Measurements from ENCODE around the gene BPIFB3. TPM values are rescaled to one million over a fixed set of nuclear protein-coding genes. Genes with fewer than 3 reads are reported as not detected.

BPIFB3 gene
- total RNA-seq, 2 donors from 2014 or later: not detected

DNA sequence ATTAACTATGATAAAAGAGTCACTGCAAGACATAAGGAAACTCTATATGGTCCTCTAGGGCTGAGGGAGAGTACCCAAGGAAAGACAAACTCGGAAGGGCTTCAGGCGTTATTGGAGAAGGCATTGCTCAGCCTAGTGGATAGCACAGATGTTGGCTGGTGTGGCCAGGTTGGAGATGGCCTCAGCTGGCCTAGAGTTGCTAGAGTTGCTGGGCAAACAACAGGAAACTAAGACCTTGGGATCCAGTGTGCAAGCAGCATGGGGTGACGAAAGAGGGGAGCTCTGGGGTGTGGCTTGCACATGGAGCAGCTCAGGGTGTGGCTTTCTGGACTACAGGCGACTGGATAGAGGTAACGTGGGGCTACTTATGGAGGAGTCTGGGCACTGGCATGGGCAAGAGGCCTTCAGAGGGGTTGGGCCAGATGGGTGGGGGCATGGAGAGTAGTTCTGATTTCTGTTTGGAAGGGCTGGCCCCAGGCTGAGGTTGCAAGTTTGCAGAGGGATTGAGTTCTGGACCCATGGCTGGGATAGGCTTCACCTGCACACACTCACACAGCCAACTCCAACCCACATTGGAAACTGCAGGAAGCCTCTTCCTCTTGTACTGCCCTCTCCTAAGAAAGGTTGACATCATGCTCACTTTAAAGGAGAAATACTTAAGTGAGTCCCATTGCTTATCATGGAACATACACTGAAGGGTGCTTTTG is 27.5 kb upstream of the BPIFB3 start:
- Histone ChIP-seq H3K4me3 (ENCODE audit: low read length) (no peak overlapping the region), H3K27ac (ENCODE audit: low read depth, low read length) (no peak overlapping the region), H3K9ac (ENCODE audit: extremely low read depth, low read length, poor library complexity, severe bottlenecking) (no peak overlapping the region), H3K27me3 (ENCODE audit: control insufficient read depth, insufficient read depth, low read length, poor library complexity, severe bottlenecking) (no peaks in the 10 kb centered on the region), H3K4me1 (ENCODE audit: control insufficient read depth, insufficient read depth, low read length) (no peaks in the 10 kb centered on the region), H3K9me3 (ENCODE audit: control insufficient read depth, low read length) (no peaks in the 10 kb centered on the region), H3K36me3 (ENCODE audit: control insufficient read depth, insufficient read depth, low read length) (no peaks in the 10 kb centered on the region)
- no peak overlapping the region for H3K27ac Mint-ChIP-seq
- H3K9me3 Mint-ChIP-seq: no peaks in the 10 kb centered on the region
- H3K4me3 Mint-ChIP-seq: no peak overlapping the region
- peaks cover 2% of the 10 kb centered on the region for H3K4me1 Mint-ChIP-seq
- WGBS, 2 experiments (ENCODE audit: insufficient coverage in 1 of 2, insufficient read length in 1 of 2): 38 to 69% methylated on average over 2 to 5 of the region's 5 CpGs
- no peak for DNase-seq
- TF ChIP-seq, protein P1, sequence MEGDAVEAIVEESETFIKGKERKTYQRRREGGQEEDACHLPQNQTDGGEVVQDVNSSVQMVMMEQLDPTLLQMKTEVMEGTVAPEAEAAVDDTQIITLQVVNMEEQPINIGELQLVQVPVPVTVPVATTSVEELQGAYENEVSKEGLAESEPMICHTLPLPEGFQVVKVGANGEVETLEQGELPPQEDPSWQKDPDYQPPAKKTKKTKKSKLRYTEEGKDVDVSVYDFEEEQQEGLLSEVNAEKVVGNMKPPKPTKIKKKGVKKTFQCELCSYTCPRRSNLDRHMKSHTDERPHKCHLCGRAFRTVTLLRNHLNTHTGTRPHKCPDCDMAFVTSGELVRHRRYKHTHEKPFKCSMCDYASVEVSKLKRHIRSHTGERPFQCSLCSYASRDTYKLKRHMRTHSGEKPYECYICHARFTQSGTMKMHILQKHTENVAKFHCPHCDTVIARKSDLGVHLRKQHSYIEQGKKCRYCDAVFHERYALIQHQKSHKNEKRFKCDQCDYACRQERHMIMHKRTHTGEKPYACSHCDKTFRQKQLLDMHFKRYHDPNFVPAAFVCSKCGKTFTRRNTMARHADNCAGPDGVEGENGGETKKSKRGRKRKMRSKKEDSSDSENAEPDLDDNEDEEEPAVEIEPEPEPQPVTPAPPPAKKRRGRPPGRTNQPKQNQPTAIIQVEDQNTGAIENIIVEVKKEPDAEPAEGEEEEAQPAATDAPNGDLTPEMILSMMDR (conservative IDR thresholded peaks at IDR 0.05): no peak
- H3K27me3 Mint-ChIP-seq (ENCODE audit: insufficient read depth): no peaks in the 10 kb centered on the region
- H3K36me3 Mint-ChIP-seq (ENCODE audit: low read depth): no peaks in the 10 kb centered on the region

DNA sequence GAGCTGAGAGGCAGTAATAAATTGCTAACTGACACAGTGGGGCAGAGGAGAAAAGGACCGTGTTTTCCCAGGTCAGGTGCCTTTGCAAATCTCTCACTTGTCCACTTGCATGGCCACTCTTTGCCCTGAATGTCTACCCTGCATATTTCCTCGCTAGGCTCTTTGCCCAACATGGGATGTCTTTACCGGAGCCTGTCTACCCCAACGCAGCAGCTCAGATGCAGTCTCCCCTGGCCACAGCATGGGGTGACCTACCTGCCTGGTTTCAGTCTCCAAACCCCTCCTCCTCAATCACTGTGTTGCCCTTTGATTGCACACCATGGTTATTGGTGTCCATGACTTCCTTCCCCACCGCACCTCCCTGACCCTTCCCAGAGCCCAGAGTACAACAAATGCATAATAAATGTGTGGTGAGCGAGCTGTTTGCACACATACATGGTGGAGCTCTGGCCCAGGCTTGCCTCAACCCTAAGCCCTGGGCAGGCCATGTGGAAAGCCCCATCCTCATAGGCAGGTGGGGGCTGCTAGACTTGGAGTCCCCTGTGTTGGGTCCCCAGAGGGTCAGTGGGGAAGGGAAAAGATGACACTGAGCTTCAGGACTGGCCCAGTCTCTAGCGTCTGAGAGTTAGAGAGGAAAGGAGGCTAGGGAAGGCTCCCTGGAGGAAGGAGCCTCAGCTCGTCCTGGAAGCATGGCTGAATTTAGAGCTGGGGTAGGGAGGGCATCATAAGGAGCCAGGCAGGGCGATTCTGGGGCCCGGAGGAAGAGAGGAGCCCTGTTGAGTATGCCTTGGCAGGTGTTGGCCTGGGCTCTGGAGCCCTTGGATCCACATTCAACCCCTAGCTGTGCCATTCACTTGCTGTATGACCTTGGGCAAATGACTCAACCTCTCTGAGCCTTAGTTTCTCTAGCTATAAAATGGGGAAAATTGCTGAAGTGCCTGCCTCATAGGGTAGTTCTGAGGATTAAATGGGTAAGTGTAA is 26.6 kb upstream of the BPIFB3 start:
- TF ChIP-seq, protein P1 (conservative IDR thresholded peaks at IDR 0.05): no peak
- no peaks in the 10 kb centered on the region for H3K36me3 ChIP-seq (ENCODE audit: control insufficient read depth, insufficient read depth, low read length)
- 91 to 96% methylated on average over 8 to 10 of the region's 10 CpGs for WGBS, 2 experiments (ENCODE audit: insufficient coverage in 1 of 2, insufficient read length in 1 of 2)

DNA sequence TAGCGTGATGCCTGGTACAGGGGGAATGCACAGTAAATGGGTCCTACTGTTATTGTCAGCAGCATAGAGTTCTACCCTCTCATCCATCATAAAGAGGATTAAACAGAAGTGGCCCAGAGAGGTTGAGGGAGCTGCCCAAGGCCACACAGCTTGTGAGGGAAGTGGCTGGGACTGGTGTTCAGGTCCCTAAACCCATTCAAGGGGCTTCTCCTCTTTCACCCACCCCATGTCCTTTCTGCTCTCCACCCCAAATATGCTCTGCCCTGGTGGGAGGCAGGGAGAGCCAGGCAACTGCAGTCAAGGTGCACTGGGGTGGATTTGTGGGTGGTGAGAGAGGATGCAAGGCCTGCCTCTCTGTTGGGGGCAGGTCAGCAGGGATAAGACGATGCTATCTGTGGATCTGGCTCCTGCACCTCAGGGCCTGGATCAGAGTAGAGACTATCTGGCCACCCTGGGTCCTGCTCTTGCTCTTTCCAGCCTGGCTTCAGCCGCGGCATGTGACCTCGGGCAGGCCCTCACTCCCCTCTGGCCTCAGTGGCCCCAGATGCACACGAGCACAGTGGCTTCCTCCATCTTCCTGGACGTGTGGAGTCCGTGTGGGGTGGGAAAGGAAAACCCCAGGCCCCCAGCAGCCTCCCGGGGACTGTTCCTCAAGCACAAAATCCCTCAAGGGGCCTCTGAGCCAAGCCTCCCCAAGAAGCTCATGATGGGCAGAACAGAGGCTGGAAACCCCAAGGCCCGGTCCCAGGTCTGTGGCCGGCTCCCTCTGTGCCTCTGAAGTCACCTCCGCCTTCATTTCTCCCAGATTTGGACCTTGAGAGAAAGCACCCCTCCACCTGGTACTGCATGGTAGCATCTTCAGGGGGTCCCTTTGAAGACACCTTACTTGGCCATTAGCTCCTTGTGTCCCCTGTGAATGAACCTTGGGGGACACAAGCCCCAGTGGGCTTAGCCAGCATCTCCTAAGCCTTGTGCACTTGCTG is 25.6 kb upstream of the BPIFB3 start:
- H3K4me1 Mint-ChIP-seq: peaks cover 2% of the 10 kb centered on the region
- WGBS, 2 experiments (ENCODE audit: insufficient coverage in 1 of 2, insufficient read length in 1 of 2): 86 to 89% methylated on average over 6 to 11 of the region's 12 CpGs
- H3K9me3 Mint-ChIP-seq: no peaks in the 10 kb centered on the region
- H3K36me3 ChIP-seq (ENCODE audit: control insufficient read depth, insufficient read depth, low read length): no peaks in the 10 kb centered on the region
- no peak overlapping the region for H3K27ac Mint-ChIP-seq
- H3K27me3 ChIP-seq (ENCODE audit: control insufficient read depth, insufficient read depth, low read length, poor library complexity, severe bottlenecking): no peaks in the 10 kb centered on the region
- TF ChIP-seq, protein P1 (conservative IDR thresholded peaks at IDR 0.05): no peak
- no peaks in the 10 kb centered on the region for H3K4me1 ChIP-seq (ENCODE audit: control insufficient read depth, insufficient read depth, low read length)
- DNase-seq: no peak
- no peak overlapping the region for H3K27ac ChIP-seq (ENCODE audit: low read depth, low read length)
- H3K9ac ChIP-seq (ENCODE audit: extremely low read depth, low read length, poor library complexity, severe bottlenecking): no peak overlapping the region
- no peaks in the 10 kb centered on the region for H3K36me3 Mint-ChIP-seq (ENCODE audit: low read depth)
- H3K4me3 ChIP-seq (ENCODE audit: low read length): no peak overlapping the region
- peaks cover 3% of the 10 kb centered on the region for H3K27me3 Mint-ChIP-seq (ENCODE audit: insufficient read depth)
- H3K9me3 ChIP-seq (ENCODE audit: control insufficient read depth, low read length): no peaks in the 10 kb centered on the region
- H3K4me3 Mint-ChIP-seq: no peak overlapping the region

More for the DNA sequence above, 26.6 kb upstream of the BPIFB3 start:
- Mint-ChIP-seq H3K27ac (no peak overlapping the region), H3K36me3 (ENCODE audit: low read depth) (no peaks in the 10 kb centered on the region), H3K4me1 (peaks cover 2% of the 10 kb centered on the region), H3K4me3 (no peak overlapping the region), H3K27me3 (ENCODE audit: insufficient read depth) (no peaks in the 10 kb centered on the region), H3K9me3 (no peaks in the 10 kb centered on the region)
- Histone ChIP-seq H3K27me3 (ENCODE audit: control insufficient read depth, insufficient read depth, low read length, poor library complexity, severe bottlenecking) (no peaks in the 10 kb centered on the region), H3K9ac (ENCODE audit: extremely low read depth, low read length, poor library complexity, severe bottlenecking) (no peak overlapping the region), H3K9me3 (ENCODE audit: control insufficient read depth, low read length) (no peaks in the 10 kb centered on the region), H3K27ac (ENCODE audit: low read depth, low read length) (no peak overlapping the region), H3K4me3 (ENCODE audit: low read length) (no peak overlapping the region), H3K4me1 (ENCODE audit: control insufficient read depth, insufficient read depth, low read length) (no peaks in the 10 kb centered on the region)
- DNase-seq: no peak

All from endodermal cell (in vitro differentiated cells).